IMR-90 (cell line): Measurements from ENCODE around the gene AMOTL2. TPM values are rescaled to one million over a fixed set of nuclear protein-coding genes. Genes with fewer than 3 reads are reported as not detected.

Experiments used
- ATAC-seq: fragments of 200-7000 bp; cut with Tn5 transposase; 2 replicates; pipeline ENCODE4 v1.9.1; 2020; ENCODE audit warnings: low read depth, mild to moderate bottlenecking, moderate library complexity
- BruUV-seq: library from RNA; stranded (reverse); fragments of 400-500 nt; replicated peaks from 2 replicates; lab custom pipeline; 2021; lab: Mats Ljungman, UMichigan
- CTCF ChIA-PET: fragments of 300-600 bp; formaldehyde crosslinking; extraction: SDS; loops from one replicate; lab custom pipeline; 2021; ENCODE audit warnings: antibody characterized with exemption; lab: Yijun Ruan, JAX
- POLR2A ChIA-PET: fragments of 300-600 bp; sonication (Branson Sonifier 250); formaldehyde crosslinking; loops from one replicate; lab custom pipeline; 2022; ENCODE audit warnings: antibody characterized with exemption; ENCODE audit not compliant: unreplicated experiment; lab: Charles Lee
- DNase-seq: peaks from one replicate; pipeline ENCODE4 v3.0.0; 2013
- H2AFZ ChIP-seq: replicated peaks from 2 replicates; pipeline ENCODE3; 2013; ENCODE audit warnings: low read length, mild to moderate bottlenecking; ENCODE audit not compliant: poor library complexity
- H2AK5ac ChIP-seq: 2 replicates; pipeline ENCODE4 v1.6.1; 2013; ENCODE audit warnings: low read depth, low read length, inconsistent platforms
- H2AK9ac ChIP-seq: replicated peaks from 2 replicates; pipeline ENCODE3; 2013; ENCODE audit warnings: mild to moderate bottlenecking, low read depth, low read length, moderate library complexity; ENCODE audit not compliant: poor library complexity
- H2BK120ac ChIP-seq: 2 replicates; pipeline ENCODE4 v1.6.1; 2013; ENCODE audit warnings: low read depth, low read length, inconsistent platforms
- H2BK15ac ChIP-seq: 3 replicates; pipeline ENCODE4 v1.6.1; 2013; ENCODE audit warnings: low read depth, low read length, inconsistent platforms
- H2BK20ac ChIP-seq: 2 replicates; pipeline ENCODE4 v1.6.1; 2013; ENCODE audit warnings: low read depth, mild to moderate bottlenecking, inconsistent platforms, low read length, moderate library complexity
- H2BK5ac ChIP-seq: 2 replicates; pipeline ENCODE4 v1.6.1; 2013; ENCODE audit warnings: mild to moderate bottlenecking, low read depth, low read length, inconsistent platforms; ENCODE audit not compliant: poor library complexity, severe bottlenecking
- H3K14ac ChIP-seq: replicated peaks from 2 replicates; pipeline ENCODE4 v1.6.1; 2013; ENCODE audit warnings: low read depth, low read length, inconsistent platforms
- H3K18ac ChIP-seq: 2 replicates; pipeline ENCODE4 v1.6.1; 2013; ENCODE audit warnings: low read depth, low read length, control low read depth
- H3K23ac ChIP-seq: 2 replicates; pipeline ENCODE4 v1.6.1; 2013; ENCODE audit warnings: low read depth, low read length, inconsistent platforms
- H3K27ac ChIP-seq: 2 replicates; pipeline ENCODE4 v1.5.1; 2013; ENCODE audit warnings: mild to moderate bottlenecking, control low read depth, low read length; ENCODE audit not compliant: insufficient read depth
- H3K27me3 ChIP-seq: 2 replicates; pipeline ENCODE4 v1.6.1; 2013; ENCODE audit warnings: low read length; ENCODE audit not compliant: control insufficient read depth, insufficient read depth
- H3K36me3 ChIP-seq: 2 replicates; pipeline ENCODE4 v1.6.1; 2013; ENCODE audit warnings: low read length, mixed read lengths; ENCODE audit not compliant: control insufficient read depth, insufficient read depth
- H3K4ac ChIP-seq: 2 replicates; pipeline ENCODE4 v1.6.1; 2013; ENCODE audit warnings: low read depth, low read length, inconsistent platforms
- H3K4me1 ChIP-seq: 2 replicates; pipeline ENCODE4 v1.6.1; 2013; ENCODE audit warnings: low read length, mixed read lengths; ENCODE audit not compliant: control insufficient read depth, insufficient read depth
- H3K4me2 ChIP-seq: 2 replicates; pipeline ENCODE4 v1.6.1; 2013; ENCODE audit warnings: low read depth, mild to moderate bottlenecking, control low read depth, low read length, moderate library complexity
- H3K4me3 ChIP-seq: 2 replicates; pipeline ENCODE4 v1.5.1; 2013; ENCODE audit warnings: low read depth, mild to moderate bottlenecking, control low read depth, low read length, moderate library complexity; ENCODE audit not compliant: insufficient read depth
- H3K56ac ChIP-seq: 2 replicates; pipeline ENCODE4 v1.6.1; 2013; ENCODE audit warnings: low read length, inconsistent platforms; ENCODE audit not compliant: insufficient read depth; ENCODE audit errors: extremely low read depth
- H3K79me1 ChIP-seq, 2 experiments: 2 replicates each; pipeline ENCODE4 v1.6.1; 2013; ENCODE audit warnings: low read length in 2 of 2, inconsistent platforms in 1 of 2, low read depth in 1 of 2
- H3K9ac ChIP-seq: 2 replicates; pipeline ENCODE4 v1.6.1; 2013; ENCODE audit warnings: low read depth, low read length, control low read depth
- H3K9me1 ChIP-seq: 2 replicates; pipeline ENCODE4 v1.6.1; 2013; ENCODE audit warnings: low read length, inconsistent platforms; ENCODE audit not compliant: insufficient read depth
- H3K9me3 ChIP-seq: 2 replicates; pipeline ENCODE4 v1.6.1; 2013; ENCODE audit warnings: low read length; ENCODE audit not compliant: control insufficient read depth, insufficient read depth
- H4K20me1 ChIP-seq: 2 replicates; pipeline ENCODE4 v1.6.1; 2013; ENCODE audit warnings: low read length, inconsistent platforms; ENCODE audit not compliant: insufficient read depth
- H4K5ac ChIP-seq: 2 replicates; pipeline ENCODE4 v1.6.1; 2013; ENCODE audit warnings: mild to moderate bottlenecking, low read depth, low read length, control low read depth
- H4K8ac ChIP-seq, 2 experiments: 2 replicates each; pipeline ENCODE4 v1.6.1; 2013; ENCODE audit warnings: low read depth in 2 of 2, low read length in 2 of 2, control low read depth in 1 of 2, inconsistent platforms in 1 of 2
- H4K91ac ChIP-seq: 2 replicates; pipeline ENCODE4 v1.6.1; 2013; ENCODE audit warnings: low read depth, low read length, inconsistent platforms; ENCODE audit not compliant: insufficient read depth
- BHLHE40 ChIP-seq: fragments of 150-350 bp; IDR thresholded peaks from 2 replicates; pipeline ENCODE4 v1.6.1; 2016; ENCODE audit warnings: mild to moderate bottlenecking, low read depth, low read length
- CEBPB ChIP-seq: IDR thresholded peaks from 2 replicates; pipeline ENCODE4 v1.6.1; 2012; ENCODE audit warnings: low read depth, low read length, improper control_type of control experiment
- CHD1 ChIP-seq: IDR thresholded peaks from 2 replicates; pipeline ENCODE4 v1.6.1; 2012; ENCODE audit warnings: low read depth, low read length, improper control_type of control experiment
- CTCF ChIP-seq: conservative IDR thresholded peaks from 2 replicates; pipeline ENCODE4 v1.5.1; 2012; ENCODE audit warnings: mild to moderate bottlenecking, low read depth, low read length, improper control_type of control experiment
- ELK1 ChIP-seq: fragments of 150-350 bp; IDR thresholded peaks from 2 replicates; pipeline ENCODE4 v1.6.1; 2016; ENCODE audit warnings: low read depth, mild to moderate bottlenecking, low read length, moderate library complexity, borderline replicate concordance
- FOS ChIP-seq: fragments of 150-350 bp; IDR thresholded peaks from 2 replicates; pipeline ENCODE4 v1.6.1; 2016; ENCODE audit warnings: low read depth, low read length
- MAFK ChIP-seq: IDR thresholded peaks from 2 replicates; pipeline ENCODE4 v1.6.1; 2012; ENCODE audit warnings: low read depth, low read length, improper control_type of control experiment
- MXI1 ChIP-seq: IDR thresholded peaks from 2 replicates; pipeline ENCODE4 v1.6.1; 2012; ENCODE audit warnings: low read depth, mild to moderate bottlenecking, low read length, moderate library complexity, borderline replicate concordance
- POLR2A ChIP-seq: IDR thresholded peaks from 2 replicates; pipeline ENCODE4 v1.6.1; 2012; ENCODE audit warnings: mild to moderate bottlenecking, low read depth, low read length
- RFX5 ChIP-seq: IDR thresholded peaks from 2 replicates; pipeline ENCODE4 v1.8.0; 2012; ENCODE audit warnings: low read depth, mild to moderate bottlenecking, low read length, moderate library complexity
- WGBS, 2 experiments: methylation state at CpG; one replicate each; pipeline versions ENCODE4 v1.1.5 to v1.1.7; 2013; ENCODE audit warnings: missing lambda C conversion rate in 2 of 2; ENCODE audit not compliant: insufficient read length in 1 of 2; ENCODE audit errors: extremely low coverage in 2 of 2; 5-methylcytosine and 5-hydroxymethylcytosine counted together
- dilution Hi-C: fragments of 300-500 bp; cut with HindIII; formaldehyde crosslinking; loops from one replicate; pipeline ENCODE4 v1.14.3; 2018; ENCODE audit warnings: low sequenced_read_pairs; ENCODE audit not compliant: unreplicated experiment
- in situ Hi-C: fragments of 300-500 bp; cut with MboI; formaldehyde crosslinking; loops from 3 replicates; pipeline ENCODE4 v1.14.3; 2019; ENCODE audit warnings: low sequenced_read_pairs, inconsistent platforms, mixed read lengths
- intact Hi-C: fragments of 100-400 bp; cut with micrococcal nuclease; formaldehyde crosslinking; loops from 2 replicates; pipeline ENCODE4 v1.10.0; 2022
- polyA plus RNA-seq, 3 experiments: library from polyadenylated mRNA; depleted of rRNA; stranded (reverse); fragments of >200 nt; gene quantifications; 2 replicates each; pipeline ENCODE4 v1.2.3, GENCODE V29; 2012; ENCODE audit warnings: low replicate concordance in 1 of 3
- total RNA-seq: library from RNA; depleted of rRNA; stranded (reverse); fragments of >200 nt; gene quantifications from 2 replicates; pipeline ENCODE4 v1.2.3, GENCODE V29; 2012

Gene AMOTL2
- total and polyA plus RNA-seq, 2 of the 4 experiments (the other 2 are of a cell fraction) = 162 to 176 TPM

DNA sequence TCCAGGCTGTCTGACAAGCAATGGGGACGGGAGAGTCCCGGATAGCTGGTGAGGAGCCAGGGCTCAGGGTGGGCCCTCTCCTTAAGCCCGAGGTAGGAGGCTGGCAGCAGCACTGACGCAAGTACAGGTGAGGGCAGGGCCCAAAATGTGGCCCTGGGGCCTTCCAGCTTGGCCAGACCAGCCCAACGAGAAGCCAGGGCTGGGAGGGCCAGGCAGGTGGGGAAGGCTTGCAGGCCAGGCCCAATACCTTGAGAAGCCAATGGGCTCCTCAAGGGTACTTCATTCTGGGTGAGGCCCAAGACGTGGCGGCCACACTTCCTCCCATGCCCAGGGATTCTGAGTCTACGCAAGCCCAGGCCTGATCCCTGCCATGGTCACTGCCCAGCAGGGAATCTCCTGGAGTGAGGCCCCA lies 37.2 kb downstream of the AMOTL2 start:
- Histone ChIP-seq H3K4ac (peak overlapping the region; percentile 64), H4K20me1 (no peaks in the 10 kb centered on the region), H3K79me1 (peaks cover 0 to 27% of the 10 kb centered on the region in 2 experiments; a peak in 2 of 4 replicates), H3K14ac (0 out of 2 replicates have a peak overlapping the region, but pooled peaks have one; percentile 13), H4K91ac (peak overlapping the region; percentile 51; the same call in 1 of the 2 replicates), H2AK9ac (peak overlapping the region; percentile 26), H3K4me1 (peaks cover 50% of the 10 kb centered on the region), H3K27ac (no peak overlapping the region), H3K23ac (no peak overlapping the region), H3K56ac (no peak overlapping the region), H2AFZ (no peak overlapping the region), H2AK5ac (peak overlapping the region; percentile 91; the same call in 1 of the 2 replicates), H3K9me3 (no peaks in the 10 kb centered on the region), H3K9ac (no peak overlapping the region), H3K36me3 (no peaks in the 10 kb centered on the region), H3K9me1 (peaks cover 33% of the 10 kb centered on the region), H2BK5ac (peak overlapping the region; percentile 14), H4K5ac (no peak overlapping the region), H2BK120ac (peak overlapping the region; percentile 93), H3K4me2 (no peak overlapping the region), H3K27me3 (no peaks in the 10 kb centered on the region), H2BK20ac (peak overlapping the region; percentile 15; the same call in 1 of the 2 replicates), H4K8ac (peak overlapping the region in 1 of 2 experiments; percentile 59; a peak in 2 of 4 replicates), H2BK15ac (0 out of 3 replicates have a peak overlapping the region, but pooled peaks have one; percentile 43), H3K18ac (no peak overlapping the region), H3K4me3 (no peak overlapping the region)
- ChIA-PET CTCF (no interaction called here), POLR2A (no interaction called here)
- intact Hi-C loops (no loop called here), in situ Hi-C loops (no loop called here), dilution Hi-C loops (no loop called here)
- no TSS peak for BruUV-seq
- WGBS, 2 experiments = 95% methylated on average over 4 of the region's 8 CpGs; no CpG with 5 or more reads in 1 of the 2 experiments
- DNase-seq (no peak), ATAC-seq (no peak)
- TF ChIP-seq FOS = no peak
- no peak for TF ChIP-seq ELK1
- no peak for TF ChIP-seq RFX5
- TF ChIP-seq CTCF = no peak
- no peak for TF ChIP-seq CHD1
- TF ChIP-seq POLR2A = no peak
- TF ChIP-seq BHLHE40 = no peak
- no peak for TF ChIP-seq CEBPB
- TF ChIP-seq MXI1 = no peak
- no peak for TF ChIP-seq MAFK
